ENCODE data around the gene LRRK1. TPM values are rescaled to one million over a fixed set of nuclear protein-coding genes. Genes with fewer than 3 reads are reported as not detected.

Gene LRRK1
- total and polyA plus RNA-seq, 2 of the 4 experiments (the other 2 are of a cell fraction) = 3.0 to 5.8 TPM

- intact Hi-C loops (cut with micrococcal nuclease) = no loop called here
- CTCF ChIA-PET = no interaction called here
- no TSS peak for BruUV-seq (replicated peaks)
Measured at GRCh38 chr15:101036189-101036588, 117.0 kb downstream of the LRRK1 start.

More at GRCh38 chr15:101036189-101036588, 117.0 kb downstream of the LRRK1 start:
- Histone ChIP-seq H3K36me3 (ENCODE audit: control insufficient read depth, insufficient read depth, low read length) (peaks cover 7% of the 10 kb centered on the region; the same call in 1 of the 2 replicates), H2BK15ac (ENCODE audit: low read depth, low read length) (no peak overlapping the region), H3K4ac (ENCODE audit: low read depth, low read length) (no peak overlapping the region), H3K9me3 (ENCODE audit: control insufficient read depth, insufficient read depth, low read length) (peaks cover 2% of the 10 kb centered on the region; the same call in 1 of the 2 replicates), H4K20me1 (ENCODE audit: insufficient read depth, low read length) (no peaks in the 10 kb centered on the region), H4K91ac (ENCODE audit: insufficient read depth, low read depth, low read length) (no peak overlapping the region), H2BK20ac (ENCODE audit: low read depth, low read length) (no peak overlapping the region), H3K4me1 (ENCODE audit: control insufficient read depth, insufficient read depth, low read length) (no peaks in the 10 kb centered on the region), H3K79me1 (ENCODE audit: low read depth in 1 of 2, low read length in 2 of 2) (no peaks in the 10 kb centered on the region; a peak in 1 of 4 replicates), H2BK120ac (ENCODE audit: low read depth, low read length) (no peak overlapping the region), H2AFZ (replicated peaks; ENCODE audit: low read length, poor library complexity) (no peak overlapping the region), H2AK5ac (ENCODE audit: low read depth, low read length) (no peak overlapping the region), H3K56ac (ENCODE audit: extremely low read depth, insufficient read depth, low read length) (no peak overlapping the region), H3K9ac (ENCODE audit: low read depth, low read length) (no peak overlapping the region), H3K27me3 (ENCODE audit: control insufficient read depth, insufficient read depth, low read length) (no peaks in the 10 kb centered on the region), H4K8ac (ENCODE audit: low read depth in 2 of 2, low read length in 2 of 2) (no peak overlapping the region), H3K27ac (ENCODE audit: insufficient read depth, low read length) (no peak overlapping the region), H4K5ac (ENCODE audit: low read depth, low read length) (no peak overlapping the region), H2BK5ac (ENCODE audit: low read depth, low read length, poor library complexity, severe bottlenecking) (no peak overlapping the region), H3K23ac (ENCODE audit: low read depth, low read length) (no peak overlapping the region), H3K4me2 (ENCODE audit: low read depth, low read length) (no peak overlapping the region), H3K14ac (replicated peaks; ENCODE audit: low read depth, low read length) (no peak overlapping the region), H3K9me1 (ENCODE audit: insufficient read depth, low read length) (no peaks in the 10 kb centered on the region), H3K18ac (ENCODE audit: low read depth, low read length) (no peak overlapping the region), H2AK9ac (replicated peaks; ENCODE audit: low read depth, low read length, poor library complexity) (no peak overlapping the region), H3K4me3 (ENCODE audit: insufficient read depth, low read depth, low read length) (no peak overlapping the region)
- WGBS, 2 experiments (ENCODE audit: extremely low coverage in 2 of 2, insufficient read length in 1 of 2) = no CpG with 5 or more reads among the region's 1 CpG
- DNase-seq (no peak), ATAC-seq (ENCODE audit: low read depth) (no peak)
- dilution Hi-C loops (cut with HindIII; ENCODE audit: low sequenced_read_pairs, unreplicated experiment) = no loop called here
- in situ Hi-C loops (cut with MboI; ENCODE audit: low sequenced_read_pairs) = no loop called here
- POLR2A ChIA-PET (ENCODE audit: unreplicated experiment) = no interaction called here
- no peak for TF ChIP-seq CTCF (conservative IDR thresholded peaks at IDR 0.05; ENCODE audit: low read depth, low read length)
- TF ChIP-seq MAFK (IDR thresholded peaks at IDR 0.05; ENCODE audit: low read depth, low read length) = no peak
- TF ChIP-seq CHD1 (IDR thresholded peaks at IDR 0.05; ENCODE audit: low read depth, low read length) = no peak
- no peak for TF ChIP-seq RFX5 (IDR thresholded peaks at IDR 0.05; ENCODE audit: low read depth, low read length)
- TF ChIP-seq FOS (IDR thresholded peaks at IDR 0.05; ENCODE audit: low read depth, low read length) = no peak
- TF ChIP-seq RAD21 (IDR thresholded peaks at IDR 0.05; ENCODE audit: low read length) = no peak
- no peak for TF ChIP-seq USF2 (IDR thresholded peaks at IDR 0.05; ENCODE audit: low read depth, low read length)
- no peak for TF ChIP-seq RCOR1 (IDR thresholded peaks at IDR 0.05; ENCODE audit: insufficient replicate concordance, low read length)
- no peak for TF ChIP-seq MXI1 (IDR thresholded peaks at IDR 0.05; ENCODE audit: borderline replicate concordance, low read depth, low read length)
- no peak for TF ChIP-seq NFE2L2 (IDR thresholded peaks at IDR 0.05; ENCODE audit: low read depth, low read length)
- TF ChIP-seq SMC3 (IDR thresholded peaks at IDR 0.05; ENCODE audit: low read depth, low read length) = no peak
- TF ChIP-seq MAZ (IDR thresholded peaks at IDR 0.05; ENCODE audit: borderline replicate concordance, low read depth, low read length) = no peak
- no peak for TF ChIP-seq BHLHE40 (IDR thresholded peaks at IDR 0.05; ENCODE audit: low read depth, low read length)
- TF ChIP-seq ELK1 (IDR thresholded peaks at IDR 0.05; ENCODE audit: borderline replicate concordance, low read depth, low read length) = no peak
- TF ChIP-seq CEBPB (IDR thresholded peaks at IDR 0.05; ENCODE audit: low read depth, low read length) = no peak
- TF ChIP-seq POLR2A (IDR thresholded peaks at IDR 0.05; ENCODE audit: low read depth, low read length) = no peak
